Hippocampal formation (tissue), 2 donors: ENCODE measurements around the gene CLIC3.
A peak's percentile ranks its signal among the peaks of the same experiment; 100 is the strongest.

Experiments used
- DNase-seq, 2 donors: peaks; one replicate each; lab custom pipeline; 2025; lab: John Stamatoyannopoulos, UW

The CLIC3 gene

DNA sequence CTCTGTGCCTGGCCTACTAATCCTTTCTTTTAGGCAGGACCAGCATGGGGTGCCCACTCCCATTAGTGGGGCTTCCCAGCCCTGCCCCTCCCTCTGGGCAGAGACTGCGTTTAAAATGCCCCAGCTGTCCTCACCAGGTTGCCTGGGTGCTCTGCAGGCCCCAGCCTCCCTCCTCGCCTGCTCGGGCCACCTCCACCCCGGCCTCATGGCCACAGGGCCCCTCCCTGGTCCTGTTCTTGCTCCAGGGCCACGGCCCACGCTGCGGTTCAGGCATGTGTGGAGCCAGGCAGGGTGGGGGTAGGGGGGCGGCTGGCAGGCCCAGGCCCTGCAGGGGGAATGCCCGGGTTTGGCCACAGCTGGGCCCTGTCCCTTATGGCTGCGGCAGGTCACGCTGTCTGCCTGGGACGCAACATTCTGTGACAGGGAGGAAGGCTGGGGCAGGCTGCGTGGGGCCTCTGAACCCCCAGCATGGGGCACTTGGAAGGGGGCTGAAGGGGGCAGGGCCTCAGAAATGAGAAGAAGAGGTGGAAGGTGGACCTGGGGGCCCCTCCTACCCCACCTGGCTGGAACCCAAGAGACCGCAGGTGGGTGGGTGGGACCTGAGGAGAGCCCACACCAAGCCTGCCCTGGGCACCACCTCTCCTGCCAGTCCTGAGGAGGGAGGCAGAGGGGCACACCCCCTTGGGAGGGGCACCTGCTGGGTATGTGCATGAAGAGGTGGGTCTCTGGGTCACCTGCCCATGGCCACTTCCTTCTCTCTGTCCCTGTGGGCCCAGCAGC is 44.6 kb downstream of the CLIC3 start, which contains the start of gene LCN12:
Gene LCN12 (plus strand): TSS at position 733 of the 780 bp plus-strand sequence. CDS start 55 bp downstream, outside the sequence.
- DNase-seq, result no peak

- no peak for DNase-seq
Measured at GRCh38 chr9:136950656-136951276, 45.6 kb downstream of the CLIC3 start.

DNA sequence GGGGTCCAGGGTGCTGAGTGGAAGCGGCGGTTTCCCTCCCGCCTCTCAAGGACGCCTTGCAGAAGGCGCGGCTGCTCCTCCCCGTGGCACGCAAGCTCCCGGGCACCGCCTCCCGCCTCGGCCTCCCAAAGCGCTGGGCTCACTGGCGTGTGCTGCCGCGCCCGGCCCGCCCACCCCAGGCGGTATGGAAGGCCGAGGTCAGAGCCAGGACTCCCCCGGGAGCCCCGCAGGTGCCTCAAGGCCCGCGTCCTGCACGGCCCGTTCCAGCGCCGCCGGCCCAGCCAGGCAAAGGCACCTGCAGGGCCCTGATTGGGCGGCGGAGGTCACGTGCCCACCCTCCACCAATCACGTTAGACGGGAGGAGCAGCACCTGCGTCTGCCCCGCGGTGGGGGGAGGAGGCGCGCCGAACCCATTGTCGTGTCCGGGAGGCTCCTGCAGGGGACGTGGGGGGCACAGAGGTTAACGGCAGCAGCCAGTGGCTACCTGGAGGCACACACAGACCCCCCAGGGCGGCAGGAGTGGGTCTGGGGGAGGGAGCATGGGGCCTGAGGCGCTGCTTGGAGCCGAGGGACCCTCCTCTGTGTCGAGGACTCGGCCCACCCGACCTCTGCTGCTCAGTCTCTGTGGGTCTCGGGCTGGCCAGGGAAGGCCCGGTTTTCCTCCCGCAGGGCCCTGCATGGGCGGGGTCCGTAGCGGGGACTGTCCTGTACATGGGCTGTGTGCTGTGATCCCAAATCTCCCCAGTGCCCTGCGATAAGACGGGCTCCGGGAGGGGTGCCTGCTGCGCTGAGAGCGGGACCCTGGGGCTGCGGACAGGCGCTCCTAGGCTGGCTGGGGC is 46.3 kb downstream of the CLIC3 start:
- DNase-seq, result peak; percentile 83 to 95

GRCh38 chr9:136949239-136949816 is 47.0 kb downstream of the CLIC3 start:
- DNase-seq, result peak in 1 of 2 donors; percentile 51

DNA sequence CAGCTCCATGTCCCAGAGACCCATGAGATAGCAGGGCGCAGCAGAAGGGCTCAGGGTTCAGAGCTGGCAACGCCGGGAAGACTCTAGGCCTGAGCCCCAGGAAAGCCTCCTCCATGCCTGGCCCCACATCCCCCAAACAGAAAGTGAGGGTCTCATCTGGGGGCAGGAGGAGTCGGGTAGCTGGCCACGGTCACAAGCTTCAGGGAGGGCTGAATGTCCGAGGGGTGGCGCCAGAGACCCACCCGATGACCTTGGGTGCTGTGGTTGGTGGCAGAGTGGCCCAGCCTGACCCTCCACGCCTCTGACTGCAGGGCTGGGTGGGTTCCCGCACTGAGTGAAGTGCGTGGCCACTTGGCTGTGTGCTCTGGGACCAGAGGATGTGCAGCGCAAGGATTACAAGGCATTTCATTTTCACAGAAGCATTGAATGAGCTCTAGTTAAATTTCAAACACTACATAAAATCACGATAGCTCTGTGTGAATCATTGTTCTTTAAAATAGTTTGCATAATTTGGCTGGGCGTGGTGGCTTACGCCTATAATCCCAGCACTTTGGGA is 48.3 kb downstream of the CLIC3 start:
- peak; percentile 38 to 66 for DNase-seq

GRCh38 chr9:136947028-136947891 is 49.1 kb downstream of the CLIC3 start:
- peak in 1 of 2 donors; percentile 44 for DNase-seq

DNA sequence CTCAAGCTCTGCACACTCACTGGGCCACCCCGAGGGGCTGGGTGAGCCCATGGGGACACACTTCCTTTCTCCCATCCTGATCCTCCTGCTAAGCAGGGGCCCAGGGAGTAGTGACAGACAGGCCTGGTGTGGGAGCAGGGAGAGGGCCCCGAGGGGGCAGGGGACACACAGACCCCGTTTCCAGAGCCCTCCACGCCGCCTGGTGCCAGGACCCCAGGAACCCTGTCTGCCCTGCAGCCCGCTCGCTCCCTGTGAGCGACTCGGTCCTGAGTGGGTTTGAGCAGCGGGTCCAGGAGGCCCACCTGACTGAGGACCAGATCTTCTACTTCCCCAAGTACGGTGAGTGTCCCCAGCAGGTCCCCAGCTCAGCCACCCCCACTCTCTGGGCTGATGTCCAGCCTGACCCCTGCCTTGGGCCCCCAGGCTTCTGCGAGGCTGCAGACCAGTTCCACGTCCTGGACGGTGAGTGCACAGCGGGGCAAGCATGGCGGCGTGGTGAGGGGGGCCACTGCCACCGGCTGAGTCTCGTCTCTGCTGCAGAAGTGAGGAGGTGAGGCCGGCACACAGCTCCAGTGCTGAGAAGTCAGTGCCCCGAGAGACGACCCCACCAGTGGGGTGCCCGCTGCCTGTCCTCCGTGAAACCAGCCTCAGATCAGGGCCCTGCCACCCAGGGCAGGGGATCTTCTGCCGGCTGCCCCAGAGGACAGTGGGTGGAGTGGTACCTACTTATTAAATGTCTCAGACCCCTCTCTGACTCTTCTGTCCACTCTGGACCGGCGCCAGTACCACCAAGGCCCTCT is 49.9 kb downstream of the CLIC3 start:
- DNase-seq, result no peak

- DNase-seq, result no peak
Measured at GRCh38 chr9:136945333-136946227, 50.8 kb downstream of the CLIC3 start.
